ENCODE measurements around the gene ELAVL3.

DNA sequence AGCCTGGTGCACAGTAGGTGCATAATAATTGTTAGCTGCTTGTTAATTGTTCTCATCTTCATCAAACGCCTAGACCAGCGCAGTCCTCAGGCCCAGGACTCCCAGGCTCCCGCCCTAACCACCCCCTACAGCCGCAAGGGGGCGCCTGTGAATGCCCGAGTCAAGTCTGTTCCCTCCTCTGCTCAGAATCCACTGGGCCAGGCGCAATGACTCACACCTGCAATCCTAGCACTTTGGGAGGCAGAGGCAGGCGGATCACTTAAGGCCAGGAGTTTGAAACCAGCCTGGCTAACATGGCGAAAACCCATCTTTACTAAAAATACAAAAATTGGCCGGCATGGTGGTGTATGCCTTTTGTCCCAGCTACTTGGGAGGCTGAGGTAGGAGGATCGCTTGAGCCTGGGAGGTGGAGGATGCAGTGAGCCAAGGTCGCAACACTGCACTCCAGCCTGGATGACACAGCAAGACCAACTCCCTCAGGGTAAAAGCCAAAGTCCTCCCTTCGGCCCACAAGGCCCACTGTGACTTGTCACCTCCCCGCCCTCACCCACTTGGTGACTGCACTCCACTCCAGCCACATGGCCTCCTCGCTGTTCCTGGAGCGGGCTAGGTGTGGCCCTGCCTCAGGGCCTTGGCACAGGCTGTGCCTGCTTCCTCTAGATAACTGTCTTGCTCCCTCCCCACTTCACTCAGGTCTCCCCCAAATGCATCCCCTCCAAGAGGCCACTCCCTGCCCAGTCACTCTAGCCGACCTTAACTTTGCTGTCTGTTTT, 15.7 kb upstream of the ELAVL3 start:
- TF ChIP-seq, protein P1, sequence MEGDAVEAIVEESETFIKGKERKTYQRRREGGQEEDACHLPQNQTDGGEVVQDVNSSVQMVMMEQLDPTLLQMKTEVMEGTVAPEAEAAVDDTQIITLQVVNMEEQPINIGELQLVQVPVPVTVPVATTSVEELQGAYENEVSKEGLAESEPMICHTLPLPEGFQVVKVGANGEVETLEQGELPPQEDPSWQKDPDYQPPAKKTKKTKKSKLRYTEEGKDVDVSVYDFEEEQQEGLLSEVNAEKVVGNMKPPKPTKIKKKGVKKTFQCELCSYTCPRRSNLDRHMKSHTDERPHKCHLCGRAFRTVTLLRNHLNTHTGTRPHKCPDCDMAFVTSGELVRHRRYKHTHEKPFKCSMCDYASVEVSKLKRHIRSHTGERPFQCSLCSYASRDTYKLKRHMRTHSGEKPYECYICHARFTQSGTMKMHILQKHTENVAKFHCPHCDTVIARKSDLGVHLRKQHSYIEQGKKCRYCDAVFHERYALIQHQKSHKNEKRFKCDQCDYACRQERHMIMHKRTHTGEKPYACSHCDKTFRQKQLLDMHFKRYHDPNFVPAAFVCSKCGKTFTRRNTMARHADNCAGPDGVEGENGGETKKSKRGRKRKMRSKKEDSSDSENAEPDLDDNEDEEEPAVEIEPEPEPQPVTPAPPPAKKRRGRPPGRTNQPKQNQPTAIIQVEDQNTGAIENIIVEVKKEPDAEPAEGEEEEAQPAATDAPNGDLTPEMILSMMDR (conservative IDR thresholded peaks at IDR 0.05 in 1 of 2, IDR thresholded peaks at IDR 0.05 in 1 of 2; ENCODE audit: low read depth in 1 of 2, low read length in 2 of 2), result peak; percentile 59 to 71
- no peak for TF ChIP-seq EZH2 (IDR thresholded peaks at IDR 0.05; ENCODE audit: low read length, missing control alignments)
